SK-N-SH (cell line): Measurements from ENCODE around the gene ZBED3. TPM values are rescaled to one million over a fixed set of nuclear protein-coding genes. Genes with fewer than 3 reads are reported as not detected.

Experiments
- CTCF ChIA-PET: fragments of 300-600, 350-600 bp; formaldehyde crosslinking; extraction: SDS; loops from one replicate; lab custom pipeline; 2021; lab: Yijun Ruan, JAX
- POLR2A ChIA-PET: fragments of 350-600 bp; sonication (Branson Sonifier 250); formaldehyde crosslinking; extraction: SDS; loops from one replicate; lab custom pipeline; 2020; ENCODE audit warnings: antibody characterized with exemption, inconsistent platforms; lab: Yijun Ruan, JAX
- DNase-seq: peaks from one replicate; pipeline ENCODE4 v3.0.0; 2012
- H2AFZ ChIP-seq: fragments of 200-600 bp; sonication (generic); 2 replicates; pipeline ENCODE4 v1.8.1; 2016; ENCODE audit warnings: antibody characterized with exemption, mild to moderate bottlenecking, low read depth
- H3F3A ChIP-seq: fragments of 200-600 bp; sonication (generic); replicated peaks from 2 replicates; pipeline ENCODE3; 2016; ENCODE audit warnings: antibody characterized with exemption, mild to moderate bottlenecking; ENCODE audit not compliant: insufficient read depth
- H3K27ac ChIP-seq, 2 experiments: fragments of 200-500 bp in 1 of 2; fragments of 200-600 bp in 1 of 2; sonication (Bioruptor generic) in 1 of 2; sonication (generic), shearing (Covaris generic) in 1 of 2; 2 replicates each; pipeline versions ENCODE4 v1.5.1 to v1.6.1; 2014 to 2016; ENCODE audit warnings: low read depth in 2 of 2, inconsistent platforms in 1 of 2, low read length in 1 of 2, mild to moderate bottlenecking in 1 of 2, mixed read lengths in 1 of 2
- H3K27me3 ChIP-seq: fragments of 200-600 bp; sonication (generic), shearing (Covaris generic); 2 replicates; pipeline ENCODE4 v1.6.1; 2016; ENCODE audit warnings: mixed run types; ENCODE audit not compliant: insufficient read depth
- H3K36me3 ChIP-seq, 2 experiments: fragments of 200-500 bp in 1 of 2; fragments of 200-600 bp in 1 of 2; sonication (Bioruptor generic) in 1 of 2; sonication (generic) in 1 of 2; replicated peaks in 1 of 2; 2 replicates each; pipeline versions ENCODE3 to v1.5.1; 2014 to 2016; ENCODE audit warnings: low read length in 1 of 2, mild to moderate bottlenecking in 1 of 2; ENCODE audit not compliant: insufficient read depth in 2 of 2, control insufficient read depth in 1 of 2
- H3K4me1 ChIP-seq, 2 experiments: fragments of 200-500 bp in 1 of 2; fragments of 200-600 bp in 1 of 2; sonication (Bioruptor generic) in 1 of 2; sonication (generic), shearing (Covaris generic) in 1 of 2; 2 replicates each; pipeline versions ENCODE4 v1.5.1 to v1.6.1; 2014 to 2016; ENCODE audit warnings: low read depth in 1 of 2, low read length in 1 of 2, mixed run types in 1 of 2; ENCODE audit not compliant: insufficient read depth in 2 of 2, control insufficient read depth in 1 of 2
- H3K4me2 ChIP-seq: fragments of 200-600 bp; sonication (generic), shearing (Covaris generic); 2 replicates; pipeline ENCODE4 v1.6.1; 2017; ENCODE audit warnings: mixed run types
- H3K4me3 ChIP-seq, 2 experiments: fragments of 200-500 bp in 1 of 2; fragments of 200-600 bp in 1 of 2; sonication (Bioruptor generic) in 1 of 2; sonication (generic), shearing (Covaris generic) in 1 of 2; 2 replicates each; pipeline versions ENCODE4 v1.5.1 to v1.8.1; 2014 to 2016; ENCODE audit warnings: low read depth in 2 of 2, inconsistent platforms in 1 of 2, low read length in 1 of 2, mild to moderate bottlenecking in 1 of 2, mixed read lengths in 1 of 2, moderate library complexity in 1 of 2
- H3K79me2 ChIP-seq: fragments of 200-600 bp; sonication (generic); 2 replicates; pipeline ENCODE4 v1.8.1; 2017; ENCODE audit warnings: mild to moderate bottlenecking; ENCODE audit not compliant: insufficient read depth
- H3K9ac ChIP-seq: fragments of 200-600 bp; sonication (generic); 2 replicates; pipeline ENCODE4 v1.6.1; 2017; ENCODE audit warnings: mixed run types
- H3K9me2 ChIP-seq: fragments of 200-600 bp; sonication (generic); 2 replicates; pipeline ENCODE4 v1.6.1; 2017; ENCODE audit warnings: mixed run types
- H3K9me3 ChIP-seq: fragments of 200-600 bp; sonication (generic); 2 replicates; pipeline ENCODE4 v1.6.1; 2017; ENCODE audit warnings: mixed run types, mild to moderate bottlenecking, moderate library complexity
- H4K20me1 ChIP-seq: fragments of 200-600 bp; sonication (generic); 2 replicates; pipeline ENCODE4 v1.6.1; 2017; ENCODE audit warnings: mild to moderate bottlenecking, mixed run types; ENCODE audit not compliant: insufficient read depth
- CHD2 ChIP-seq: fragments of 150-350 bp; IDR thresholded peaks from 2 replicates; pipeline ENCODE4 v1.6.1; 2018; ENCODE audit warnings: low read length; ENCODE audit not compliant: partially characterized antibody
- CTCF ChIP-seq: fragments of 200-600 bp; sonication (generic); IDR thresholded peaks from 2 replicates; pipeline ENCODE4 v1.6.1; 2017; ENCODE audit warnings: antibody characterized with exemption, mild to moderate bottlenecking, moderate library complexity
- EZH2phosphoT487 ChIP-seq: fragments of 200-600 bp; sonication (generic); IDR thresholded peaks from 2 replicates; pipeline ENCODE4 v1.6.1; 2017; ENCODE audit warnings: low read depth, mixed run types, mild to moderate bottlenecking, antibody characterized with exemption, moderate library complexity, borderline replicate concordance
- FOXJ3 ChIP-seq: sonication (generic); formaldehyde crosslinking; IDR thresholded peaks from 2 replicates; pipeline ENCODE4 v1.5.1; 2020; ENCODE audit warnings: mild to moderate bottlenecking, missing genetic modification reagents
- IRF3 ChIP-seq: fragments of 150-350 bp; IDR thresholded peaks from 2 replicates; pipeline ENCODE4 v1.6.1; 2016; ENCODE audit warnings: mild to moderate bottlenecking, low read depth, low read length
- MAX ChIP-seq: IDR thresholded peaks from 2 replicates; pipeline ENCODE4 v1.4.0; 2012; ENCODE audit warnings: low read depth
- MEF2A ChIP-seq: IDR thresholded peaks from 2 replicates; pipeline ENCODE4 v1.4.0; 2012; ENCODE audit warnings: low read depth, borderline replicate concordance
- MXI1 ChIP-seq: IDR thresholded peaks from 2 replicates; pipeline ENCODE4 v1.6.1; 2012; ENCODE audit warnings: mild to moderate bottlenecking, low read depth, low read length, improper control_type of control experiment
- PBX3 ChIP-seq: IDR thresholded peaks from 2 replicates; pipeline ENCODE4; 2012
- POLR2AphosphoS5 ChIP-seq: IDR thresholded peaks from 2 replicates; pipeline ENCODE4 v1.6.1; 2012; ENCODE audit warnings: low read depth, low read length
- SMC3 ChIP-seq: IDR thresholded peaks from 2 replicates; pipeline ENCODE4 v1.6.1; 2012; ENCODE audit warnings: low read depth, low read length, improper control_type of control experiment
- TCF12 ChIP-seq: IDR thresholded peaks from 2 replicates; pipeline ENCODE4 v1.4.0; 2012
- USF2 ChIP-seq: fragments of 150-350 bp; IDR thresholded peaks from 2 replicates; pipeline ENCODE4 v1.6.1; 2017; ENCODE audit warnings: antibody characterized with exemption, low read length, low read depth, borderline replicate concordance
- YY1 ChIP-seq: IDR thresholded peaks from 2 replicates; pipeline ENCODE4 v1.4.0; 2012; ENCODE audit warnings: low read depth, mild to moderate bottlenecking
- ZBTB33 ChIP-seq: IDR thresholded peaks from 2 replicates; pipeline ENCODE4 v1.4.0; 2012; ENCODE audit warnings: low read depth, borderline replicate concordance
- WGBS: methylation state at CpG from one replicate; pipeline ENCODE4 v1.1.6; 2017; ENCODE audit warnings: low lambda C conversion rate; 5-methylcytosine and 5-hydroxymethylcytosine counted together
- polyA plus RNA-seq, 3 experiments: library from polyadenylated mRNA; depleted of rRNA; stranded (reverse); fragments of >200 nt; gene quantifications; 2 replicates each; pipeline ENCODE4 v1.2.3, GENCODE V29; 2012

Gene ZBED3
- polyA plus RNA-seq, 1 of the 3 experiments (the other 2 are of a cell fraction): 5.8 TPM

- H3K36me3 ChIP-seq: peaks cover 38 to 40% of the 10 kb centered on the region in 2 experiments
Observed at GRCh38 chr5:77033338-77033737, 53.7 kb downstream of the ZBED3 start.

More at GRCh38 chr5:77033338-77033737, 53.7 kb downstream of the ZBED3 start:
- no peaks in the 10 kb centered on the region; the same call in 1 of the 2 replicates for H4K20me1 ChIP-seq
- WGBS: 85% methylated on average over 5 of the region's 5 CpGs
- H3K4me3 ChIP-seq: no peak overlapping the region
- H3K27me3 ChIP-seq: no peaks in the 10 kb centered on the region
- no peak overlapping the region for H3K4me2 ChIP-seq
- TF ChIP-seq TCF12: no peak
- TF ChIP-seq USF2: no peak
- TF ChIP-seq PBX3: no peak
- TF ChIP-seq MXI1: no peak
- TF ChIP-seq EZH2phosphoT487: no peak
- TF ChIP-seq SMC3: no peak
- TF ChIP-seq MAX: no peak
- TF ChIP-seq CTCF: no peak
- no peak for TF ChIP-seq FOXJ3 (CRISPR knock-in tag)
- TF ChIP-seq MEF2A: no peak
- TF ChIP-seq IRF3: no peak
- TF ChIP-seq CHD2: no peak
- no peak for TF ChIP-seq ZBTB33
- no peak for TF ChIP-seq POLR2AphosphoS5
- no peak for TF ChIP-seq YY1
- no peaks in the 10 kb centered on the region for H3F3A ChIP-seq
- peaks cover 32% of the 10 kb centered on the region for H3K79me2 ChIP-seq
- ChIA-PET POLR2A (no interaction called here), CTCF (interaction anchor here (1.2 to 1.7 kb wide), 3 partner anchors 16 to 44 kb away, joined by 3 to 6 read pairs (median 4); no protein-coding TSS in a partner anchor)
- peaks cover 7 to 12% of the 10 kb centered on the region in 2 experiments; a peak in 3 of 4 replicates for H3K4me1 ChIP-seq
- H3K9ac ChIP-seq: no peak overlapping the region
- no peak overlapping the region for H2AFZ ChIP-seq
- 0 out of 2 replicates have a peak, but pooled peaks cover 7% of the 10 kb centered on the region for H3K9me3 ChIP-seq
- H3K9me2 ChIP-seq: no peaks in the 10 kb centered on the region
- DNase-seq: no peak
- no peak overlapping the region for H3K27ac ChIP-seq
